ENCODE results near the gene NPTX2.

NPTX2 gene

DNA sequence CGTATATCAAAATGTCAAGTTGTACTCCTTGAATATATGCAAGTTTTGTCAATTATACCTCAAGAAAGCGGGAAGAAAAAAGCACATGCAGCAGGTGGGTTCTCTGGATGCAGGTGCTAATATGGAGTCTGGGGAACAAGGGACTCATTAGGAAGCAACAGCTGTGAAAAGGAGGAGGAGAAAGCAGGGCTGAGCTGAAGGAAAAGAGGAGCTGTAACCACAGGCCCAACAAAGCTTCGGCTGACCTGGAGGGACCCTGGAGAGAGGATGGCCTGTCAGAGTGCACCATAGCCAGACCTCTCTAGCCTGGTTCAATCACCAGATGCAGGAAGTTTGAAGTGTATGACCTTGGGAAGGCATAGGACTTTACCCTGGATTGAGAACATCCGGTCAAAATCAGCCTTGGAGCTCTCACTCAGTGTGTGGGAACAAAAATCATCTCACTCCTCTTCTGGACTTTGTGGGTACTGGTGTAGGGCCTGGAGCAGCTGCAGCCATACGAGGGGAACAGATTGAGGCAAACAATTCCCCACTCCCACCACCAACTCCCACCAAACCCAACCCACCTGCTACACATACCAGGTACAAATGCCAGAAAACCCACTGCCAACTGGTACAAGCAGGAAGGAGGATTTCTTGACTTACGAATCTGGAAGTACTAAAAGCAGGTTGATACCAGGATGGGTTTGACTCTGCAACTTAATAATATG is 36.7 kb downstream of the NPTX2 start:
- in situ Hi-C loops (cut with MboI; ENCODE audit: low sequenced_read_pairs) = no loop called here

GRCh38 chr7:98654524-98655272 is 37.6 kb downstream of the NPTX2 start:
- in situ Hi-C loops (cut with MboI; ENCODE audit: low sequenced_read_pairs) = no loop called here

GRCh38 chr7:98655611-98656010 is 38.5 kb downstream of the NPTX2 start:
- in situ Hi-C loops (cut with MboI; ENCODE audit: low sequenced_read_pairs) = no loop called here

- in situ Hi-C loops (cut with MboI; ENCODE audit: low sequenced_read_pairs) = no loop called here
Observed at GRCh38 chr7:98656899-98657298, 39.8 kb downstream of the NPTX2 start.

DNA sequence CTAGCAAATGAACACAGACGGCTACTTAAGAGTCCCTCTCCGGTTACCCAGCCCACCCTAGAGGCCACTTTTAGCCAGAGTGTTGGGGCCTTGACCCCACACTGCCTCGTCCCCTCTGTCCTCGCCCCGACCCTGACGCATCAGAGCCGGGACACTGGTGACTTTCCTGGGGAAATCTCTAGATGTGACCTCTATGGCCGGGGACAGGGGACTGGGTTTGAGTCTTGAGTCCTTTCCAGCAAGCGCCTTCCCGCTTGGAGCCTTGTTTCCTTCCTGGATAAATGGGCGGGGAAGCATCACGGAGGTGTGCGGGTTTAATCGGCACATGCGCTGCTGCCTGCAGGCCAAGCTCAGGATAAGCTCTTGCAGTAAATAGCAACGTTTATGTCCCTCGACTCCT is 40.7 kb downstream of the NPTX2 start:
- in situ Hi-C loops (cut with MboI; ENCODE audit: low sequenced_read_pairs) = no loop called here

- in situ Hi-C loops (cut with MboI; ENCODE audit: low sequenced_read_pairs) = no loop called here
Observed at GRCh38 chr7:98659756-98660155, 42.7 kb downstream of the NPTX2 start.

DNA sequence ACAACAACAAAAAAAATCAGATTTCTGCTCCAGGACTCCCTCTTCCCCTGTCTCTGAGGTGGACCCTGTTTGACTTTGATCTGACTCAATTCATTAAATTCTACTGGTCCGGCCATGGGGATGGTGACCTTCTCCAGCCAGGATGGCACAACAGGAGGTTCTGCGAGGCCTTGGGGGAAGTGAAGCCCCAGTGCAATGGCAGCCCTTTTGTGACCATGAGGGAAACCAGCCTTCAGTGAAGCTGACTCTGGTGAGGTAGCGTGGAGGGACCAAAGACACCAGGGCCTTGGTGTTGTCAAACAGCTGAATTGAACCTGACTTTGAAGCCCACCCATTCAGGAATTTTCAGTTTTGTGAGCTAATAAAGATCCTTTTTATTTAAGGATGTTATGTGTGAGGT is 44.5 kb downstream of the NPTX2 start:
- in situ Hi-C loops (cut with MboI; ENCODE audit: low sequenced_read_pairs) = no loop called here

- in situ Hi-C loops (cut with MboI; ENCODE audit: low sequenced_read_pairs) = no loop called here
Observed at GRCh38 chr7:98662289-98662688, 45.2 kb downstream of the NPTX2 start.

GRCh38 chr7:98664882-98665281 is 47.8 kb downstream of the NPTX2 start:
- in situ Hi-C loops (cut with MboI; ENCODE audit: low sequenced_read_pairs) = no loop called here

DNA sequence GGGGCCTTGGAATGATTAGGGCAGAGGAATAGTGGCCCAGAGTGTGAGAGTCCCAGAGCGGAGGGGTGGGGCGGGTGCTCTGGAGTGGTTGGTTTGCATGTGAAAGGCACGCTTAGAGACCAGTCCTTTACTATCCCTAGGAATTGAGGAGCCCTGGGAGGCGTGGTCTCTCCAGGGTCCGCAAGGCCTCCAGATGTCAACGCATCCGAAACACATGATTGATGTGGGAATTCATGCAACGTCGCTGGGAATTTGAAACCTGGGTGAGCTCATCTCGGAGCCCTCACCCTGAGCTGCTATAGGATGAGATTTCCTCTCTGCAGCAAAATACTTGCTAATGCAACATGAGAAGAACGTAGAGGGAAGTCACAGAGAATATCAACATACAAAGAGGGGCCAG is 51.2 kb downstream of the NPTX2 start:
- in situ Hi-C loops (cut with MboI; ENCODE audit: low sequenced_read_pairs) = no loop called here

DNA sequence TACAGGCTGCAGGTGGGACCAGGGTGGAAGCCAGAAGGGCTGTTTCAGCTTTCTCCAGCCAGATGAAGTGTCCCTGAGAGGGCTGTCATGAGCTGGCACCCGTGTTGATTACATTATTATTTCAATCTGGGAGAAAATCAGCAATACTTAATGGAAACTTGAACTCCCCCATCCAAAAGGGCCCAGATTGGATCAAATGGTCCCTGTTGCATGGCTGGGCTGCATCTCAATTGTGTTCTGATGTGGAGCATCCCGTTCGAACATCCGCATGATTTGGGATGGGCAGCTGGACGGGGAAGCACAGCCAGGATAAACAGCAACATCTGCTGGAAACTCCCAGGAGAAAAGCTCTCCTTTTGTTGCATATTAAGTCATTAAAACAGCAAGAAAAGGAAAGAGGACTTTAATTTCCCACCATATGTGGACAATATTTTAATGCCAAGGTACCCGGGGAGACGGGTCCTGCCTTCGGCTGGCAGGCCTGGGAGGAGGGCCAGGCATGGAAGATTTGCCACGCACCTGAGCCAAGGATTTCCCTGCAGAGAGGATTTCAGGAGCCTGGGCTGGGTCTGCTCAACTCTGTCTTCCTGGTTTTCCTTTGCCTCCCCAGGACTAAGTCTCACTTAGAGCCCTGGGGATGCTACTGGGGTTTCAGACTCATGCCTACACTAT is 52.4 kb downstream of the NPTX2 start:
- in situ Hi-C loops (cut with MboI; ENCODE audit: low sequenced_read_pairs) = no loop called here

DNA sequence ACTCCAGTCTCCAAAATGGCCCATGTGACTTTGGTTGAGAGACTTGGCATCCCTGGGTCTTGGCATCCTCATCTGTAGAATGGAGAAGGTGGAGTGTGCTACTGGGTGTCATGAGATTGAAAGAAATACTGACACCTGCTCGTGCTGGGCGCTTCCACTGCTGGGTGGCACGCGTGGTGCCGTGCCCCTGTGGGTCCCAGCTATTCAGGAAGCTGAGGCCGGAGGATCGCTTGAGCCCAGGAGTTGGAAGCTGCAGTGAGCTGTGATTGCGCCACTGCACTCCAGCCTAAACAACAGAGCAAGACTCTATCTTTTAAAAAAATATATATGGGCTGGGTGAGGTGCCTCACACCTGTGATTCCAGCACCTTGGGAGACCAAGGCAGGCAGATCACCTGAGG is 53.1 kb downstream of the NPTX2 start:
- in situ Hi-C loops (cut with MboI; ENCODE audit: low sequenced_read_pairs) = no loop called here

GRCh38 chr7:98671733-98672331 is 54.7 kb downstream of the NPTX2 start:
- in situ Hi-C loops (cut with MboI; ENCODE audit: low sequenced_read_pairs) = no loop called here

DNA sequence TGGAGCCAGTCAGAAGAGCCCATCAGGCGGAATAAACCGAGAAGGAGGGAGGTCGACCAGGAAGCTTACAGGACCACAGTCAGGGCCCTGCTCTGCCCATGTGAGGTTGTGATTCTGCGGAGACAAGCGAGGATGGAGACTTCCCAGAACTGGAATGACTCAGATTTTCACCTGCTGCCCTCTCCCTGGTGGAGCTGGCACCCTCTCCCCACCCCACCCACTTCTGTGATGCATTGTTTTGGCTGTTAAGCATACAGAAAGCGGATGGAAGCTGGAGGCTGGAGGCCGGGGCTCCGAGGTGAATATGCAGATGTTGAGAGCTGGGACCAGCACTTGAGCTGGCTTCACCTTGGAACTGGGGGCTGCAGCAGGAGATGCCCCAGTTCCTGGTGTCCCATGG is 57.4 kb downstream of the NPTX2 start:
- in situ Hi-C loops (cut with MboI; ENCODE audit: low sequenced_read_pairs) = no loop called here

DNA sequence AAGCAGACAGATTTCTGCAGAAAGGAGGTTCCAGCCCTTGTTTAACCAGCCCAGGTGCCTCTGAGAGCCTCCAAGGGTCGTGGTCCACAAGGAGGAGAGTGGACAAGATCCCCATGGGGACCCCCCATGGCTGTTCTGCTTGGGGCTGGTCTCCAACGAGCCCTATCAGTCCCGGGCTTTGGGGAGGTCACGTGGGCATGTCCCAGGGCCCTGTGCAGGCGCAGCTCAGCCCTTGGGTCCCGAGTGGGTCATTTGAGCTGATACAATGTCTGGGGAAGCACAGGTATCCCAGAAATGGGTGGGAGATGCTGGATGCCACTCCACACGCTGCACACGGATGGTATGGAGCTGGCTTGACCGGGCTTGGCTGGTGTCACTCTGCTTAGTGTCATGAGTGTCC is 57.8 kb downstream of the NPTX2 start:
- in situ Hi-C loops (cut with MboI; ENCODE audit: low sequenced_read_pairs) = no loop called here

GRCh38 chr7:98678215-98678614 is 61.1 kb downstream of the NPTX2 start:
- in situ Hi-C loops (cut with MboI; ENCODE audit: low sequenced_read_pairs) = no loop called here
